Mesenchymal stem cell (in vitro differentiated cells and primary cell): ENCODE results near the gene CCDC187.

Source experiments
- DNase-seq: peaks from one replicate; pipeline ENCODE4 v3.0.0-alpha.2; 2013
- H2AFZ ChIP-seq: one replicate; pipeline ENCODE4 v1.6.1; 2013; ENCODE audit warnings: low read depth, mild to moderate bottlenecking, control low read depth, inconsistent platforms, low read length, moderate library complexity
- H2AK5ac ChIP-seq: 2 replicates; pipeline ENCODE4 v1.6.1; 2013; ENCODE audit warnings: low read length, moderate library complexity, mild to moderate bottlenecking, inconsistent platforms; ENCODE audit not compliant: severe bottlenecking
- H2BK120ac ChIP-seq: one replicate; pipeline ENCODE4 v1.6.1; 2013; ENCODE audit warnings: low read depth, mild to moderate bottlenecking, inconsistent platforms, low read length, moderate library complexity
- H2BK12ac ChIP-seq, 2 experiments: one replicate each; pipeline ENCODE4 v1.6.1; 2013; ENCODE audit warnings: inconsistent platforms in 2 of 2, low read length in 2 of 2, mild to moderate bottlenecking in 2 of 2, moderate library complexity in 2 of 2, control low read depth in 1 of 2
- H2BK15ac ChIP-seq: one replicate; pipeline ENCODE4 v1.6.1; 2013; ENCODE audit warnings: mild to moderate bottlenecking, low read depth, inconsistent platforms; ENCODE audit not compliant: poor library complexity, severe bottlenecking
- H2BK5ac ChIP-seq: 2 replicates; pipeline ENCODE4 v1.6.1; 2013; ENCODE audit warnings: low read depth, mild to moderate bottlenecking, low read length, control low read depth, inconsistent platforms; ENCODE audit not compliant: poor library complexity, severe bottlenecking
- H3K14ac ChIP-seq, 2 experiments: one replicate each; pipeline ENCODE4 v1.6.1; 2013; ENCODE audit warnings: inconsistent platforms in 2 of 2, low read length in 2 of 2, control low read depth in 1 of 2, mild to moderate bottlenecking in 1 of 2, moderate library complexity in 1 of 2
- H3K18ac ChIP-seq, 2 experiments: one replicate each; pipeline ENCODE4 v1.6.1; 2013; ENCODE audit warnings: inconsistent platforms in 2 of 2, low read length in 2 of 2, control low read depth in 1 of 2, low read depth in 1 of 2, mild to moderate bottlenecking in 1 of 2
- H3K23ac ChIP-seq, 2 experiments: one replicate each; pipeline ENCODE4 v1.6.1; 2013; ENCODE audit warnings: inconsistent platforms in 2 of 2, low read length in 2 of 2, mild to moderate bottlenecking in 2 of 2, moderate library complexity in 2 of 2, control low read depth in 1 of 2
- H3K27ac ChIP-seq: 2 replicates; pipeline ENCODE4 v1.5.1; 2013; ENCODE audit warnings: mild to moderate bottlenecking, moderate library complexity, low read length, control low read depth, inconsistent platforms; ENCODE audit not compliant: poor library complexity, severe bottlenecking
- H3K27me3 ChIP-seq, 2 experiments: 2 replicates each; pipeline versions ENCODE4 v1.6.1 to v1.7.0; 2013; ENCODE audit warnings: low read length in 2 of 2, mild to moderate bottlenecking in 2 of 2, moderate library complexity in 2 of 2, control low read depth in 1 of 2, inconsistent platforms in 1 of 2; ENCODE audit not compliant: control insufficient read depth in 1 of 2, insufficient read depth in 1 of 2
- H3K36me3 ChIP-seq, 2 experiments: 2 replicates each; pipeline versions ENCODE4 v1.6.1 to v1.7.0; 2013; ENCODE audit warnings: low read length in 2 of 2, control low read depth in 1 of 2, inconsistent platforms in 1 of 2, low read depth in 1 of 2, mild to moderate bottlenecking in 1 of 2; ENCODE audit not compliant: insufficient read depth in 2 of 2, control insufficient read depth in 1 of 2
- H3K4ac ChIP-seq, 2 experiments: one replicate each; pipeline ENCODE4 v1.6.1; 2013; ENCODE audit warnings: inconsistent platforms in 2 of 2, low read length in 2 of 2, mild to moderate bottlenecking in 2 of 2, moderate library complexity in 2 of 2, control low read depth in 1 of 2, low read depth in 1 of 2
- H3K4me1 ChIP-seq: 2 replicates; pipeline ENCODE4 v1.6.1; 2013; ENCODE audit warnings: low read depth, low read length, control low read depth; ENCODE audit not compliant: control insufficient read depth, insufficient read depth
- H3K4me2 ChIP-seq: 2 replicates; pipeline ENCODE4 v1.6.1; 2013; ENCODE audit warnings: low read length, mild to moderate bottlenecking, inconsistent platforms; ENCODE audit not compliant: poor library complexity, severe bottlenecking
- H3K4me3 ChIP-seq, 2 experiments: 2 replicates each; pipeline versions ENCODE4 v1.5.1 to v1.7.0; 2013; ENCODE audit warnings: low read length in 2 of 2, mild to moderate bottlenecking in 2 of 2, control low read depth in 1 of 2, low read depth in 1 of 2; ENCODE audit not compliant: insufficient read depth in 1 of 2
- H3K79me1 ChIP-seq: replicated peaks from 2 replicates; pipeline ENCODE4 v1.6.1; 2013; ENCODE audit warnings: mild to moderate bottlenecking, control low read depth, low read length, inconsistent platforms; ENCODE audit not compliant: poor library complexity, severe bottlenecking
- H3K9ac ChIP-seq: 2 replicates; pipeline ENCODE4 v1.7.0; 2013; ENCODE audit warnings: mild to moderate bottlenecking, low read length, moderate library complexity
- H3K9me3 ChIP-seq: 2 replicates; pipeline ENCODE4 v1.7.0; 2013; ENCODE audit warnings: mild to moderate bottlenecking, low read length; ENCODE audit not compliant: control insufficient read depth
- H4K8ac ChIP-seq: one replicate; pipeline ENCODE4 v1.6.1; 2013; ENCODE audit warnings: inconsistent platforms, mild to moderate bottlenecking, low read length, moderate library complexity
- H4K91ac ChIP-seq: one replicate; pipeline ENCODE4 v1.6.1; 2013; ENCODE audit warnings: mild to moderate bottlenecking, low read length, inconsistent platforms
- WGBS: methylation state at CpG from one replicate; pipeline ENCODE4 v1.1.7; 2013; ENCODE audit warnings: mixed read lengths; 5-methylcytosine and 5-hydroxymethylcytosine counted together

The CCDC187 gene

DNA sequence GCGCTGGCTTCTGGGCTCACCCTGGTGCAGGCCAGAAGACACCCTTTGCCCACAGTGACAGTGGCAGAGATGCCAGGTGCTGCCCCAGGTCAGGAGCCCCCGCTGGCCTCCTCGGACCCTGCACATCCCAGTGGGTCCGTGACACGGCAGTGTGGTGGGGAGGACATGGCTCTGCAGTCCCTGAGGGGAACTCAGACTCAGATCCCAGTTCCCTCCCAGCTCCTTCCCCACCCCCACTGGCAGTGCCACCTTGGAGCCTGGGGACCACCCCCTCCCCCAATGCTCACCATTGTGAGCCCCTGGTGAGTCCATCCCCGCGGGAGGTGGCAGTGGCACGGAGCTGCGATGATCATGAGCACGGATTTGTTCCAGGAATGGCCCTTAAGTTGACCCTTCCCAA is 562 bp upstream of the CCDC187 start:
- Histone ChIP-seq H4K91ac (no peak overlapping the region), H3K14ac (no peak overlapping the region), H2BK5ac (no peak overlapping the region), H3K27ac (no peak overlapping the region), H3K36me3 (no peaks in the 10 kb centered on the region), H3K9me3 (no peaks in the 10 kb centered on the region), H3K18ac (no peak overlapping the region), H3K79me1 (no peaks in the 10 kb centered on the region), H4K8ac (no peak overlapping the region), H3K4me3 (no peak overlapping the region), H3K23ac (no peak overlapping the region), H2BK15ac (no peak overlapping the region), H3K9ac (no peak overlapping the region), H2BK120ac (no peak overlapping the region), H2BK12ac (no peak overlapping the region), H2AK5ac (no peak overlapping the region), H3K4me2 (no peak overlapping the region), H3K27me3 (peaks cover 4 to 62% of the 10 kb centered on the region in 2 experiments), H2AFZ (no peak overlapping the region), H3K4me1 (peaks cover 9% of the 10 kb centered on the region), H3K4ac (no peak overlapping the region)
- 88% methylated on average over 10 of the region's 10 CpGs for WGBS
- no peak for DNase-seq

DNA sequence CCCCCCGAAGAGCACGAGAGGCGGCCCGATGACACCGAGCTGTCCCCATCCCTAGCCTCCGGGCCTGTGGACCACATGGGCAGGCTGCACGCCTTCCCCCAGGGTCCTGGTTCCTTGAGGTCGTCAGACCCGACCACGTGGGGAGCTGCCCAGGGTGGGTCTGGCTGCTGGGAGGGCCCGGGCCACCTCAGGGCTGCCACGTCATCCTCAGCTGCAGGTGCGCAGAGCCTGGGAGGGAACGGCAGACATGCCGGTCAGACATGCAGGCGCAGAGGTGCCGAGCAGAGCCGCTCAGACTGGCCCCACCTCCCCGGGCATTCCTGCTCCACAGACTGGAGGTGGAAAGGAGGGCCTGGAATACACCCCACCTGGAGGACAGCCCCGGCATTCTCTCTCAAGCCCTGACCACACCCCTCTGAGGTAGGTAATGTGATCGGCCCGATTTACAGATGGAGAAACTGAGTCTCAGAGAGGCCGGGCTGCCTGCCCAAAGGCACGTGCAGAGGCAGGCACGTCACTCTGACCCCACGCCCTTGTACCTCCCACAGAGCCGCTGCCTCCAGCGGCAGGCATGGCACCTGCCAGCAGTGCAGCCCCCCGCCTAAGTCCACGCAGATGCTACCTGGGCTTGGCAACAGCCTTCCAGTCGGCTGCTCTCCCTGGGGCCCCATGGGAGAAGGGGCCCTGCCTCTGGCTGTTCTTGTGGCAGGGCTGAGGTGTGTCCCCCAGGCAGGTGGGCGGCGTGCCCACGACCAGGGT is 649 bp downstream of the CCDC187 start:
- no peak overlapping the region for H3K4me2 ChIP-seq
- no peak overlapping the region for H3K23ac ChIP-seq
- H3K27ac ChIP-seq, result no peak overlapping the region
- H2BK15ac ChIP-seq, result no peak overlapping the region
- H3K36me3 ChIP-seq, result no peaks in the 10 kb centered on the region
- H3K4me3 ChIP-seq, result no peak overlapping the region
- peaks cover 4 to 70% of the 10 kb centered on the region in 2 experiments for H3K27me3 ChIP-seq
- no peaks in the 10 kb centered on the region for H3K79me1 ChIP-seq
- no peak overlapping the region for H4K8ac ChIP-seq
- H3K14ac ChIP-seq, result no peak overlapping the region
- no peak for DNase-seq
- H3K4me1 ChIP-seq, result peaks cover 3% of the 10 kb centered on the region
- H2BK5ac ChIP-seq, result no peak overlapping the region
- no peak overlapping the region for H3K9ac ChIP-seq
- WGBS, result 90% methylated on average over 34 of the region's 34 CpGs
- no peaks in the 10 kb centered on the region for H3K9me3 ChIP-seq
- H2BK120ac ChIP-seq, result no peak overlapping the region
- no peak overlapping the region for H3K4ac ChIP-seq
- no peak overlapping the region for H2BK12ac ChIP-seq
- no peak overlapping the region for H3K18ac ChIP-seq
- H2AK5ac ChIP-seq, result no peak overlapping the region
- H2AFZ ChIP-seq, result no peak overlapping the region
- H4K91ac ChIP-seq, result peak overlapping the region; percentile 1

DNA sequence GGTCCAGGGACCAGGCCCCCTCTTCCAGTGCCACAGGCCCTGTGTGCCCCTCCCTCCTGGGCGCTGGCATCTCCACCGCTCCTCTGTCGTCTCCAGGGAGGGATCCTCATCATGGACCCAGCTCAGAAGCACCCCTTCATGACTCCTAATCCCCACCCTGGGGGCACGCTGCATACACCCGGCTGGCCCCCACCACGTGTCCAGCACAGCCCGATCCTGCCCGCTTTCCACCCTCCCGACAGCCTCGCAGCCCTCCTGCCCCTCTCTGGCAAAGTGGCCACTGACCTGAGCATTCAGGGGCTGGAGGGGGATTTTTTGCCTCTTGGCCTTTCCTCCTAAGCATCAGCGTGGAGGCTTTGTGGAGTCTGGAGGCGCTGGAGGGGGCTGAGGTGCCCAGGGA is 1.4 kb downstream of the CCDC187 start:
- Histone ChIP-seq H3K4me2 (no peak overlapping the region), H3K27me3 (peaks cover 4 to 69% of the 10 kb centered on the region in 2 experiments), H2AFZ (no peak overlapping the region), H2BK12ac (no peak overlapping the region), H4K8ac (no peak overlapping the region), H3K27ac (no peak overlapping the region), H2BK120ac (no peak overlapping the region), H3K4ac (no peak overlapping the region), H3K14ac (no peak overlapping the region), H2AK5ac (no peak overlapping the region), H3K9me3 (no peaks in the 10 kb centered on the region), H3K4me3 (no peak overlapping the region), H2BK15ac (no peak overlapping the region), H3K4me1 (peaks cover 3% of the 10 kb centered on the region), H2BK5ac (no peak overlapping the region), H3K79me1 (no peaks in the 10 kb centered on the region), H3K18ac (no peak overlapping the region), H3K23ac (no peak overlapping the region), H3K9ac (no peak overlapping the region), H3K36me3 (no peaks in the 10 kb centered on the region), H4K91ac (no peak overlapping the region)
- WGBS, result 88% methylated on average over 12 of the region's 12 CpGs
- no peak for DNase-seq

DNA sequence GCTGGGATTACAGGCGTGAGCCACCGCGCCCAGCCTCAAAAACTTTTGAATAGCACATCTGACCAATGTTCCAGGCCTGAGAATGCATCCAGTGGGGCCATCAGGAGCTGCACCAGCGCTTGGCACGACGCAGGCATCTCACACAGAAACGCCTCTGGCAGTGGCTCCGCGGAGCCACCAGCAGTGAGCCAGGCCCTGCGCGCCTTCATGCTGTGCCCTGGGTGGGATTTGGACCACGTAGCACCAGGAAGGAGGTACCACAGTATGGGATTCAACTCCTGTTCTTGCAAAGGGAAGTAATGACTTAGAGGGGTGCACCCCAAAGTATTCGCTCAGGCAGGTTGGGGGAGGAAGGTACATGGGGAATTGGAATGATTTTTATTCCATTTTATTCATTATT is 3.0 kb downstream of the CCDC187 start:
- Histone ChIP-seq H3K79me1 (no peaks in the 10 kb centered on the region), H3K9ac (no peak overlapping the region), H2BK120ac (no peak overlapping the region), H2AFZ (no peak overlapping the region), H4K91ac (no peak overlapping the region), H2BK5ac (no peak overlapping the region), H3K27ac (no peak overlapping the region), H3K27me3 (peaks cover 4 to 69% of the 10 kb centered on the region in 2 experiments), H3K36me3 (no peaks in the 10 kb centered on the region), H2BK12ac (no peak overlapping the region), H3K23ac (no peak overlapping the region), H2BK15ac (no peak overlapping the region), H2AK5ac (no peak overlapping the region), H3K4me3 (no peak overlapping the region), H3K14ac (no peak overlapping the region), H3K4me2 (no peak overlapping the region), H3K4ac (no peak overlapping the region), H3K4me1 (peaks cover 6% of the 10 kb centered on the region), H3K9me3 (no peaks in the 10 kb centered on the region), H4K8ac (no peak overlapping the region), H3K18ac (no peak overlapping the region)
- WGBS, result 88% methylated on average over 12 of the region's 13 CpGs
- DNase-seq, result no peak
